Sigmoid colon (tissue), 7 donors: ENCODE measurements around the gene ZNF366. TPM values are rescaled to one million over a fixed set of nuclear protein-coding genes. Genes with fewer than 3 reads are reported as not detected.

Experiments used
- DNase-seq: peaks from one replicate; pipeline ENCODE4 v3.0.0-alpha.2; 2019
- H3K27ac ChIP-seq, 4 donors: fragments of 200-600 bp; sonication (generic); one replicate each; pipeline ENCODE4 v1.5.1; 2016 to 2019; ENCODE audit warnings: mild to moderate bottlenecking in 1 of 4
- H3K27me3 ChIP-seq, 3 donors: fragments of 200-600 bp; sonication (generic); one replicate each; pipeline ENCODE4 v1.5.1; 2019; ENCODE audit warnings: mild to moderate bottlenecking in 1 of 3
- H3K36me3 ChIP-seq, 4 donors: fragments of 200-600 bp; sonication (generic); one replicate each; pipeline ENCODE4 v1.5.1; 2016 to 2019
- H3K4me1 ChIP-seq, 4 donors: fragments of 200-600 bp; sonication (generic); one replicate each; pipeline ENCODE4 v1.5.1; 2017 to 2019
- H3K4me3 ChIP-seq, 4 donors: fragments of 200-600 bp; sonication (generic); one replicate each; pipeline ENCODE4 v1.5.1; 2017 to 2019; ENCODE audit warnings: mild to moderate bottlenecking in 2 of 4, moderate library complexity in 1 of 4
- H3K9me3 ChIP-seq, 4 donors: fragments of 200-600 bp in 3 of 4; sonication (generic) in 3 of 4; one replicate each; pipeline versions ENCODE4 v1.5.1 to v1.6.1; 2013 to 2019
- CTCF ChIP-seq, 4 experiments: fragments of 450-650 bp in 3 of 4; fragments of 200-600 bp in 1 of 4; IDR thresholded peaks; one replicate each; pipeline ENCODE4 v1.5.1; 2016 to 2019; ENCODE audit warnings: antibody characterized with exemption in 4 of 4, mild to moderate bottlenecking in 3 of 4, moderate library complexity in 2 of 4
- EP300 ChIP-seq, 4 donors: sonication (generic); formaldehyde crosslinking; IDR thresholded peaks; one replicate each; pipeline ENCODE4 v1.6.1; 2017; ENCODE audit warnings: antibody characterized with exemption in 4 of 4
- POLR2A ChIP-seq, 2 donors: fragments of 450-650 bp; IDR thresholded peaks; one replicate each; pipeline ENCODE4 v1.6.1; 2016; ENCODE audit warnings: antibody characterized with exemption in 2 of 2, mild to moderate bottlenecking in 2 of 2, moderate library complexity in 2 of 2
- POLR2AphosphoS5 ChIP-seq, 4 donors: sonication (generic); formaldehyde crosslinking; IDR thresholded peaks; one replicate each; pipeline ENCODE4 v1.6.1; 2017; ENCODE audit warnings: antibody characterized with exemption in 4 of 4
- WGBS, 2 donors: extraction: QIAGEN DNeasy Blood & Tissue Kit; methylation state at CpG; one replicate each; pipeline ENCODE4 v1.1.7; 2013; 5-methylcytosine and 5-hydroxymethylcytosine counted together
- intact Hi-C: fragments of 100-400 bp; cut with DNase I; formaldehyde crosslinking; loops from one replicate; pipeline ENCODE4 v1.15.1; 2023
- polyA plus RNA-seq, 3 donors: library from polyadenylated mRNA; stranded (reverse); fragments of 200-250 nt; gene quantifications; one replicate each; pipeline ENCODE4 v1.2.3, GENCODE V29; 2013
- total RNA-seq, 4 donors: library from RNA; depleted of rRNA; stranded (reverse); fragments of >200 nt; gene quantifications; one replicate each; pipeline ENCODE4 v1.1.0, GENCODE V29; 2016
- donor health status: healthy with polysubstance abuse.
- donor health status: Bipolar disorder and iron deficiency.
- donor health status: healthy.

The ZNF366 gene
- total and polyA plus RNA-seq, 7 donors: 0.46 to 3.9 (median 1.8) TPM

- 97 to 98% methylated on average over 27 of the region's 27 CpGs for WGBS, 2 donors
- intact Hi-C loops: no loop called here
- DNase-seq: no peak
- Histone ChIP-seq H3K27ac (no peak overlapping the region), H3K27me3 (no peaks in the 10 kb centered on the region), H3K36me3 (no peaks in the 10 kb centered on the region), H3K4me1 (peaks cover 0 to 19% (median 14%) of the 10 kb centered on the region in 4 donors), H3K9me3 (no peaks in the 10 kb centered on the region), H3K4me3 (no peak overlapping the region)
- TF ChIP-seq EP300 (IDR thresholded peaks at IDR 0.05): no peak
- no peak for TF ChIP-seq CTCF (IDR thresholded peaks at IDR 0.05)
- TF ChIP-seq POLR2AphosphoS5 (IDR thresholded peaks at IDR 0.05): no peak
- no peak for TF ChIP-seq POLR2A (IDR thresholded peaks at IDR 0.05)
These were observed 46.8 kb downstream of the ZNF366 start for GRCh38 chr5:72460413-72460812.

GRCh38 chr5:72459913-72460312, 47.3 kb downstream of the ZNF366 start:
- no peaks in the 10 kb centered on the region for H3K36me3 ChIP-seq
- TF ChIP-seq POLR2A (IDR thresholded peaks at IDR 0.05) (no peak), POLR2AphosphoS5 (IDR thresholded peaks at IDR 0.05) (no peak), CTCF (IDR thresholded peaks at IDR 0.05) (no peak), EP300 (IDR thresholded peaks at IDR 0.05) (no peak)

GRCh38 chr5:72459089-72459661, 48.0 kb downstream of the ZNF366 start:
- no peak for TF ChIP-seq EP300 (IDR thresholded peaks at IDR 0.05)
- TF ChIP-seq POLR2AphosphoS5 (IDR thresholded peaks at IDR 0.05): no peak
- TF ChIP-seq CTCF (IDR thresholded peaks at IDR 0.05): no peak
- intact Hi-C loops: loop anchor here (5.0 kb wide), 1 partner anchor 53 kb away; no protein-coding TSS in a partner anchor
- Histone ChIP-seq H3K27me3 (no peaks in the 10 kb centered on the region), H3K36me3 (no peaks in the 10 kb centered on the region), H3K27ac (peak overlapping the region in 3 of 4 donors; percentile 29 to 55 (median 35)), H3K4me1 (peaks cover 0 to 19% (median 14%) of the 10 kb centered on the region in 4 donors), H3K9me3 (no peaks in the 10 kb centered on the region), H3K4me3 (no peak overlapping the region)
- no peak for DNase-seq
- 59 to 63% methylated on average over 5 of the region's 5 CpGs for WGBS, 2 donors

More at GRCh38 chr5:72459913-72460312, 47.3 kb downstream of the ZNF366 start:
- H3K4me1 ChIP-seq: peaks cover 0 to 19% (median 14%) of the 10 kb centered on the region in 4 donors
- H3K4me3 ChIP-seq: no peak overlapping the region
- 96 to 97% methylated on average over 18 of the region's 18 CpGs for WGBS, 2 donors
- no peak for DNase-seq
- H3K27me3 ChIP-seq: no peaks in the 10 kb centered on the region
- intact Hi-C loops: loop anchor here (5.0 kb wide), 1 partner anchor 52 kb away; no protein-coding TSS in a partner anchor
- H3K27ac ChIP-seq: no peak overlapping the region
- no peaks in the 10 kb centered on the region for H3K9me3 ChIP-seq

- H3K9me3 ChIP-seq: no peaks in the 10 kb centered on the region
- WGBS, 2 donors: 62 to 75% methylated on average over 3 of the region's 3 CpGs
- H3K36me3 ChIP-seq: no peaks in the 10 kb centered on the region
- H3K27ac ChIP-seq: peak overlapping the region in 2 of 4 donors; percentile 35 to 55
- no peak for DNase-seq
- no peak overlapping the region for H3K4me3 ChIP-seq
- no peak for TF ChIP-seq POLR2A (IDR thresholded peaks at IDR 0.05)
- TF ChIP-seq CTCF (IDR thresholded peaks at IDR 0.05): no peak
- TF ChIP-seq EP300 (IDR thresholded peaks at IDR 0.05): no peak
- no peak for TF ChIP-seq POLR2AphosphoS5 (IDR thresholded peaks at IDR 0.05)
- peaks cover 0 to 26% (median 18%) of the 10 kb centered on the region in 4 donors for H3K4me1 ChIP-seq
- H3K27me3 ChIP-seq: no peaks in the 10 kb centered on the region
- intact Hi-C loops: loop anchor here (5.0 kb wide), 1 partner anchor 54 kb away; no protein-coding TSS in a partner anchor
These were observed 48.8 kb downstream of the ZNF366 start for GRCh38 chr5:72458407-72458806.
